Hematopoietic multipotent progenitor cell treated with erythropoietin and hydrocortisone succinate and interleukin-3 and kit ligand, for 4 days (in vitro differentiated cells): Measurements from ENCODE around the gene NTMT2.

ENCODE experiments used
- DNase-seq: peaks from one replicate; pipeline ENCODE4 v3.0.0-alpha.2; 2015

Gene NTMT2

GRCh38 chr1:170214117-170215032 lies 68.6 kb downstream of the NTMT2 start:
- peak; percentile 2 for DNase-seq

GRCh38 chr1:170215072-170215885 lies 69.5 kb downstream of the NTMT2 start:
- DNase-seq = no peak

- DNase-seq = no peak
Observed at GRCh38 chr1:170217517-170218256, 71.9 kb downstream of the NTMT2 start.

- no peak for DNase-seq
Observed at GRCh38 chr1:170218257-170218650, 72.5 kb downstream of the NTMT2 start.
